ENCODE data around the gene NAA80. TPM values are rescaled to one million over a fixed set of nuclear protein-coding genes. Genes with fewer than 3 reads are reported as not detected.

Gene NAA80
- total RNA-seq, 1 donor from 2014 or later: 6.3 TPM

DNA sequence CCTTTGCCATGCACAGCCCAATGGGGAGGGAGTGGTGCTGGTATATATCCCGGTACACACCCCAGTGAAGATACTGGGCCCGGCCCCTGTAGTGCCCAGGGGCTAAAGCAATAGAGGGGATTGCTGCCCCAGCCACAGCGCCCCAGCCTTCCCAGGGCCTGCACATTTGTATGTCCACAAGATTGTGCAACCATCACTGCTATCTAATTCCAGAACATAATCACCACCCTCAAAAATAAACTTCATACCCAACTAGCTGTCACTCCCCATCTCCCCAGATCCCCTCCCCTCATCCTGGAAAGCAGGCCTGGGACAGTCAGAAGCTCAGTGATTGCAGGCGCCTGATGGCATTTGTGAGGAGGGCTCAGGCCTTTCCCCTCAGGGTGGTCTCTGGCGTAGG is 49.7 kb downstream of the NAA80 start:
- peaks cover 56% of the 10 kb centered on the region for H3K4me1 Mint-ChIP-seq (ENCODE audit: low read depth, unreplicated experiment)
- no peak overlapping the region for H3K4me3 Mint-ChIP-seq (ENCODE audit: unreplicated experiment)
- peak overlapping the region; percentile 75 for H3K27ac Mint-ChIP-seq (ENCODE audit: unreplicated experiment)
- Histone ChIP-seq H4K20me1 (ENCODE audit: insufficient read depth, low read length) (peaks cover 78% of the 10 kb centered on the region), H3K79me2 (ENCODE audit: insufficient read depth, low read length) (peaks cover 92% of the 10 kb centered on the region), H3K9me3 (ENCODE audit: insufficient read depth, low read depth, low read length) (no peaks in the 10 kb centered on the region), H3K4me3 (ENCODE audit: insufficient read depth, low read depth, low read length) (no peak overlapping the region), H3K27me3 (ENCODE audit: insufficient read depth, low read length) (no peaks in the 10 kb centered on the region), H3K4me2 (ENCODE audit: low read length) (no peak overlapping the region), H3K4me1 (ENCODE audit: insufficient read depth, low read length) (peaks cover 77% of the 10 kb centered on the region), H3K9ac (ENCODE audit: low read length) (no peak overlapping the region), H2AFZ (ENCODE audit: low read depth, low read length) (no peak overlapping the region), H3K36me3 (ENCODE audit: insufficient read depth, low read length) (peaks cover 8% of the 10 kb centered on the region), H3K27ac (ENCODE audit: low read depth, low read length) (no peak overlapping the region)
- DNase-seq (ENCODE audit: low read depth): no peak
- H3K27me3 Mint-ChIP-seq (ENCODE audit: low read depth, unreplicated experiment): no peaks in the 10 kb centered on the region
- peaks cover 7% of the 10 kb centered on the region for H3K36me3 Mint-ChIP-seq (ENCODE audit: low read depth, unreplicated experiment)
- no peak for TF ChIP-seq EZH2 (IDR thresholded peaks at IDR 0.05; ENCODE audit: insufficient read depth, low read length)
- TF ChIP-seq, protein P1, sequence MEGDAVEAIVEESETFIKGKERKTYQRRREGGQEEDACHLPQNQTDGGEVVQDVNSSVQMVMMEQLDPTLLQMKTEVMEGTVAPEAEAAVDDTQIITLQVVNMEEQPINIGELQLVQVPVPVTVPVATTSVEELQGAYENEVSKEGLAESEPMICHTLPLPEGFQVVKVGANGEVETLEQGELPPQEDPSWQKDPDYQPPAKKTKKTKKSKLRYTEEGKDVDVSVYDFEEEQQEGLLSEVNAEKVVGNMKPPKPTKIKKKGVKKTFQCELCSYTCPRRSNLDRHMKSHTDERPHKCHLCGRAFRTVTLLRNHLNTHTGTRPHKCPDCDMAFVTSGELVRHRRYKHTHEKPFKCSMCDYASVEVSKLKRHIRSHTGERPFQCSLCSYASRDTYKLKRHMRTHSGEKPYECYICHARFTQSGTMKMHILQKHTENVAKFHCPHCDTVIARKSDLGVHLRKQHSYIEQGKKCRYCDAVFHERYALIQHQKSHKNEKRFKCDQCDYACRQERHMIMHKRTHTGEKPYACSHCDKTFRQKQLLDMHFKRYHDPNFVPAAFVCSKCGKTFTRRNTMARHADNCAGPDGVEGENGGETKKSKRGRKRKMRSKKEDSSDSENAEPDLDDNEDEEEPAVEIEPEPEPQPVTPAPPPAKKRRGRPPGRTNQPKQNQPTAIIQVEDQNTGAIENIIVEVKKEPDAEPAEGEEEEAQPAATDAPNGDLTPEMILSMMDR (IDR thresholded peaks at IDR 0.05; ENCODE audit: insufficient read depth, low read depth, low read length): no peak
- no peak for FAIRE-seq
- no peaks in the 10 kb centered on the region for H3K9me3 Mint-ChIP-seq (ENCODE audit: unreplicated experiment)

DNA sequence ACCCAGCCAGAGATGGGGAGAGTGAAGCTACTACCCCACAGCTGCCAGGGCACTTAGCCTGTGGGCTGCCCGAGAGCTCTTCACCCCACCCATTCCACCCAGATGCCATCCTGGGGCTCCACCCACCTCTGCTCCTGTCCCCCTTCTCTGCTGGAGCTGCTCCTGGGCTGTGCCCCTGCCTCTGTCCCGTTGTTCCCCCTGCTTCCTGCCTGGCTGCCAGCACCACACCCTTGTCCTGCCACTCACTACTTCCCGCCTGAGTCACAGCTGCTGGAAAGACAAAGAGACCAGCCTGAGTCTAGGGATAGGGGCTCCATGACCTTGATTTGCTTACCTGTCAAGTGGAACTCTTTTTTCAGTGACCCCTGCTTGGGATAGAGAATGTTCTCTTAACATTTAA is 50.8 kb downstream of the NAA80 start:
- Histone ChIP-seq H2AFZ (ENCODE audit: low read depth, low read length) (no peak overlapping the region), H3K4me3 (ENCODE audit: insufficient read depth, low read depth, low read length) (no peak overlapping the region), H3K4me1 (ENCODE audit: insufficient read depth, low read length) (peaks cover 78% of the 10 kb centered on the region), H3K36me3 (ENCODE audit: insufficient read depth, low read length) (peaks cover 6% of the 10 kb centered on the region), H3K27me3 (ENCODE audit: insufficient read depth, low read length) (no peaks in the 10 kb centered on the region), H3K79me2 (ENCODE audit: insufficient read depth, low read length) (peaks cover 93% of the 10 kb centered on the region), H3K27ac (ENCODE audit: low read depth, low read length) (peak overlapping the region; percentile 62), H3K9me3 (ENCODE audit: insufficient read depth, low read depth, low read length) (no peaks in the 10 kb centered on the region), H4K20me1 (ENCODE audit: insufficient read depth, low read length) (peaks cover 75% of the 10 kb centered on the region), H3K4me2 (ENCODE audit: low read length) (peak overlapping the region; percentile 57), H3K9ac (ENCODE audit: low read length) (peak overlapping the region; percentile 78)
- Mint-ChIP-seq H3K27me3 (ENCODE audit: low read depth, unreplicated experiment) (no peaks in the 10 kb centered on the region), H3K36me3 (ENCODE audit: low read depth, unreplicated experiment) (peaks cover 10% of the 10 kb centered on the region), H3K4me1 (ENCODE audit: low read depth, unreplicated experiment) (peaks cover 57% of the 10 kb centered on the region), H3K4me3 (ENCODE audit: unreplicated experiment) (no peak overlapping the region), H3K9me3 (ENCODE audit: unreplicated experiment) (no peaks in the 10 kb centered on the region), H3K27ac (ENCODE audit: unreplicated experiment) (peak overlapping the region; percentile 62)
- DNase-seq (ENCODE audit: low read depth): no peak
- no peak for TF ChIP-seq EZH2 (IDR thresholded peaks at IDR 0.05; ENCODE audit: insufficient read depth, low read length)
- TF ChIP-seq, protein P1 (IDR thresholded peaks at IDR 0.05; ENCODE audit: insufficient read depth, low read depth, low read length): no peak
- FAIRE-seq: no peak

DNA sequence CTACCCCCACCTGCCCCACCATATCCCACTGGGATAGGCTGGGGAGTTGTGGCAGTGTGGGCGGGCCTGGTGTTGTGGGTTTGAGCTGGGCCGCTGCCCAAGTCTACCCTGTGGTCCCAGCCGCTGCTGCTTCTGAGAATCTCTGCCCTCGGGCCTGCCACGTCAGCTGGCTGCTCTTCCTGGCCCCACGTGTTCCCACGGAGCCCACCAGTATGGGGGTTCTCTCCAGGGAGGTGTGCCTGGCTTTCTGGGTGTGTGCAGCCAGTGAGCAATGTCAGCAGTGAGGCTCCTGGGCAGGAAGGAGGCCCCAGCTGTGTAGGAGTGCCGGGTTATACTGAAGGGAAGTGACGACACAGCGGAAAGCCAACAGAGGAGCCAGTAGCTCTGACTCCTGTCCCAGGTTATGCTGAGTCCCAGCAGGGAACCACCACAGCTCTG is 52.7 kb downstream of the NAA80 start:
- no peak for TF ChIP-seq EZH2 (IDR thresholded peaks at IDR 0.05; ENCODE audit: insufficient read depth, low read length)
- TF ChIP-seq, protein P1 (IDR thresholded peaks at IDR 0.05; ENCODE audit: insufficient read depth, low read depth, low read length): no peak

More for the DNA sequence above, 52.7 kb downstream of the NAA80 start:
- peaks cover 80% of the 10 kb centered on the region for H3K4me1 ChIP-seq (ENCODE audit: insufficient read depth, low read length)
- peak; percentile 96 for DNase-seq (ENCODE audit: low read depth)
- Mint-ChIP-seq H3K4me1 (ENCODE audit: low read depth, unreplicated experiment) (peaks cover 56% of the 10 kb centered on the region), H3K9me3 (ENCODE audit: unreplicated experiment) (no peaks in the 10 kb centered on the region), H3K27ac (ENCODE audit: unreplicated experiment) (peak overlapping the region; percentile 99), H3K27me3 (ENCODE audit: low read depth, unreplicated experiment) (no peaks in the 10 kb centered on the region), H3K36me3 (ENCODE audit: low read depth, unreplicated experiment) (peaks cover 12% of the 10 kb centered on the region), H3K4me3 (ENCODE audit: unreplicated experiment) (peak overlapping the region; percentile 64)
- H3K4me2 ChIP-seq (ENCODE audit: low read length): peak overlapping the region; percentile 85
- peak overlapping the region; percentile 12 for H2AFZ ChIP-seq (ENCODE audit: low read depth, low read length)
- peak overlapping the region; percentile 78 for H3K9ac ChIP-seq (ENCODE audit: low read length)
- H3K36me3 ChIP-seq (ENCODE audit: insufficient read depth, low read length): peaks cover 3% of the 10 kb centered on the region
- peak overlapping the region; percentile 91 for H3K27ac ChIP-seq (ENCODE audit: low read depth, low read length)
- H4K20me1 ChIP-seq (ENCODE audit: insufficient read depth, low read length): peaks cover 74% of the 10 kb centered on the region
- H3K79me2 ChIP-seq (ENCODE audit: insufficient read depth, low read length): peaks cover 93% of the 10 kb centered on the region
- no peaks in the 10 kb centered on the region for H3K27me3 ChIP-seq (ENCODE audit: insufficient read depth, low read length)
- peak; percentile 94 for FAIRE-seq
- no peaks in the 10 kb centered on the region for H3K9me3 ChIP-seq (ENCODE audit: insufficient read depth, low read depth, low read length)
- peak overlapping the region; percentile 35 for H3K4me3 ChIP-seq (ENCODE audit: insufficient read depth, low read depth, low read length)

Data from astrocyte (in vitro differentiated cells and primary cell).